IgD-negative memory B cell (primary cell): ENCODE measurements around the gene PLPPR4. TPM values are rescaled to one million over a fixed set of nuclear protein-coding genes. Genes with fewer than 3 reads are reported as not detected.
"Not testable (repeated sequence)": the region's sequence is repeated elsewhere in the genome, so short reads cannot be mapped to it uniquely, and the experiment has no call there.

Experiments used
- H3K27ac Mint-ChIP-seq, 3 donors: one replicate each; pipeline ENCODE4 v1.8.0; 2020 to 2022; ENCODE audit warnings: mild to moderate bottlenecking in 3 of 3, mixed read lengths in 3 of 3, moderate library complexity in 1 of 3
- H3K27me3 Mint-ChIP-seq: one replicate; pipeline ENCODE4 v1.8.0; 2021; ENCODE audit warnings: mixed read lengths
- H3K36me3 Mint-ChIP-seq: one replicate; pipeline ENCODE4 v1.8.0; 2020; ENCODE audit warnings: mild to moderate bottlenecking, mixed read lengths
- H3K4me1 Mint-ChIP-seq, 3 donors: one replicate each; pipeline ENCODE4 v1.8.0; 2020 to 2022; ENCODE audit warnings: mixed read lengths in 3 of 3, mild to moderate bottlenecking in 1 of 3
- H3K4me3 Mint-ChIP-seq, 4 donors: one replicate each; pipeline ENCODE4 v1.8.0; 2020 to 2022; ENCODE audit warnings: mild to moderate bottlenecking in 4 of 4, mixed read lengths in 4 of 4, moderate library complexity in 3 of 4
- H3K9me3 Mint-ChIP-seq, 3 donors: one replicate each; pipeline ENCODE4 v1.8.0; 2020 to 2021; ENCODE audit warnings: mixed read lengths in 3 of 3, mild to moderate bottlenecking in 1 of 3
- polyA plus RNA-seq: library from polyadenylated mRNA; unstranded; fragments of 300-500 nt; fragmentation: Illumina TruSeq; gene quantifications from one replicate; pipeline ENCODE4 v1.2.3, GENCODE V29; 2021

The PLPPR4 gene
- polyA plus RNA-seq, 1 donor from 2014 or later, result not detected

GRCh38 chr1:99247199-99247598, 17.1 kb upstream of the PLPPR4 start:
- Mint-ChIP-seq H3K27ac (no peak overlapping the region), H3K4me3 (no peak overlapping the region), H3K36me3 (no peaks in the 10 kb centered on the region), H3K27me3 (peaks cover 5% of the 10 kb centered on the region), H3K9me3 (peaks cover 0 to 4% (median 0%) of the 10 kb centered on the region in 3 donors), H3K4me1 (no peaks in the 10 kb centered on the region)

GRCh38 chr1:99250728-99251127, 13.6 kb upstream of the PLPPR4 start:
- no peaks in the 10 kb centered on the region for H3K4me1 Mint-ChIP-seq
- H3K27ac Mint-ChIP-seq, result no peak overlapping the region
- no peak overlapping the region for H3K4me3 Mint-ChIP-seq
- peaks cover 0 to 2% (median 0%) of the 10 kb centered on the region in 3 donors for H3K9me3 Mint-ChIP-seq
- H3K27me3 Mint-ChIP-seq, result peaks cover 5% of the 10 kb centered on the region
- no peaks in the 10 kb centered on the region for H3K36me3 Mint-ChIP-seq

GRCh38 chr1:99251308-99251707, 13.0 kb upstream of the PLPPR4 start:
- Mint-ChIP-seq H3K4me3 (no peak overlapping the region), H3K36me3 (no peaks in the 10 kb centered on the region), H3K9me3 (peaks cover 0 to 2% (median 0%) of the 10 kb centered on the region in 3 donors), H3K4me1 (no peaks in the 10 kb centered on the region), H3K27ac (no peak overlapping the region), H3K27me3 (peaks cover 5% of the 10 kb centered on the region)

- Mint-ChIP-seq H3K4me3 (no peak overlapping the region), H3K36me3 (no peaks in the 10 kb centered on the region), H3K4me1 (no peaks in the 10 kb centered on the region), H3K27ac (no peak overlapping the region), H3K9me3 (no peaks in the 10 kb centered on the region), H3K27me3 (peaks cover 5% of the 10 kb centered on the region)
Measured at GRCh38 chr1:99252630-99253029, 11.7 kb upstream of the PLPPR4 start.

- H3K4me3 Mint-ChIP-seq, H3K4me1 Mint-ChIP-seq: not testable (repeated sequence)
Measured at GRCh38 chr1:99260402-99260801, 3.9 kb upstream of the PLPPR4 start.

GRCh38 chr1:99265124-99265523, 832 bp downstream of the PLPPR4 start:
- Mint-ChIP-seq H3K4me1 (no peaks in the 10 kb centered on the region), H3K36me3 (peaks cover 4% of the 10 kb centered on the region), H3K9me3 (peaks cover 3% of the 10 kb centered on the region in 3 donors), H3K27me3 (peaks cover 19% of the 10 kb centered on the region), H3K4me3 (no peak overlapping the region), H3K27ac (no peak overlapping the region)

More at GRCh38 chr1:99260402-99260801, 3.9 kb upstream of the PLPPR4 start:
- H3K9me3 Mint-ChIP-seq, H3K36me3 Mint-ChIP-seq, H3K27ac Mint-ChIP-seq: not testable (repeated sequence)
- H3K27me3 Mint-ChIP-seq, result peaks cover 17% of the 10 kb centered on the region

- Mint-ChIP-seq H3K27me3 (peaks cover 19% of the 10 kb centered on the region), H3K9me3 (peaks cover 0 to 5% (median 3%) of the 10 kb centered on the region in 3 donors), H3K36me3 (peaks cover 4% of the 10 kb centered on the region), H3K27ac (no peak overlapping the region), H3K4me3 (no peak overlapping the region), H3K4me1 (no peaks in the 10 kb centered on the region)
Measured at GRCh38 chr1:99266726-99267125, 2.4 kb downstream of the PLPPR4 start.

GRCh38 chr1:99268021-99268420, 3.7 kb downstream of the PLPPR4 start:
- Mint-ChIP-seq H3K4me3 (no peak overlapping the region), H3K27ac (no peak overlapping the region), H3K4me1 (no peaks in the 10 kb centered on the region), H3K27me3 (peaks cover 15% of the 10 kb centered on the region), H3K36me3 (peaks cover 2% of the 10 kb centered on the region), H3K9me3 (peaks cover 0 to 5% (median 4%) of the 10 kb centered on the region in 3 donors)

GRCh38 chr1:99269321-99269720, 5.0 kb downstream of the PLPPR4 start:
- Mint-ChIP-seq H3K4me3 (no peak overlapping the region), H3K27me3 (peaks cover 7% of the 10 kb centered on the region), H3K9me3 (peaks cover 0 to 7% (median 5%) of the 10 kb centered on the region in 3 donors), H3K36me3 (peaks cover 2% of the 10 kb centered on the region), H3K4me1 (no peaks in the 10 kb centered on the region), H3K27ac (no peak overlapping the region)

GRCh38 chr1:99270646-99271045, 6.4 kb downstream of the PLPPR4 start:
- no peaks in the 10 kb centered on the region for H3K4me1 Mint-ChIP-seq
- peaks cover 0 to 7% (median 5%) of the 10 kb centered on the region in 3 donors for H3K9me3 Mint-ChIP-seq
- no peak overlapping the region for H3K4me3 Mint-ChIP-seq
- no peak overlapping the region for H3K27ac Mint-ChIP-seq
- no peaks in the 10 kb centered on the region for H3K27me3 Mint-ChIP-seq
- no peaks in the 10 kb centered on the region for H3K36me3 Mint-ChIP-seq

- Mint-ChIP-seq H3K27me3 (no peaks in the 10 kb centered on the region), H3K4me1 (no peaks in the 10 kb centered on the region), H3K27ac (no peak overlapping the region)
Measured at GRCh38 chr1:99271249-99271648, 7.0 kb downstream of the PLPPR4 start.

GRCh38 chr1:99277066-99277465, 12.8 kb downstream of the PLPPR4 start:
- no peaks in the 10 kb centered on the region for H3K27me3 Mint-ChIP-seq
- H3K4me1 Mint-ChIP-seq, result peaks cover 0 to under 1% (median 0%) of the 10 kb centered on the region in 3 donors
- H3K27ac Mint-ChIP-seq, result no peak overlapping the region
- no peaks in the 10 kb centered on the region for H3K36me3 Mint-ChIP-seq
- H3K4me3 Mint-ChIP-seq, result no peak overlapping the region
- peaks cover 0 to 4% (median 0%) of the 10 kb centered on the region in 3 donors for H3K9me3 Mint-ChIP-seq

More at GRCh38 chr1:99271249-99271648, 7.0 kb downstream of the PLPPR4 start:
- Mint-ChIP-seq H3K9me3 (peaks cover 0 to 7% (median 5%) of the 10 kb centered on the region in 3 donors), H3K36me3 (no peaks in the 10 kb centered on the region), H3K4me3 (no peak overlapping the region)

GRCh38 chr1:99279525-99279924, 15.2 kb downstream of the PLPPR4 start:
- Mint-ChIP-seq H3K27ac (no peak overlapping the region), H3K9me3 (no peaks in the 10 kb centered on the region), H3K4me1 (peaks cover 0 to 2% (median 0%) of the 10 kb centered on the region in 3 donors), H3K4me3 (no peak overlapping the region), H3K36me3 (no peaks in the 10 kb centered on the region), H3K27me3 (peaks cover 2% of the 10 kb centered on the region)

GRCh38 chr1:99281105-99281504, 16.8 kb downstream of the PLPPR4 start:
- Mint-ChIP-seq H3K4me1 (peaks cover 0 to 2% (median 0%) of the 10 kb centered on the region in 3 donors), H3K27ac (no peak overlapping the region), H3K36me3 (no peaks in the 10 kb centered on the region), H3K9me3 (no peaks in the 10 kb centered on the region), H3K4me3 (no peak overlapping the region), H3K27me3 (peaks cover 2% of the 10 kb centered on the region)

GRCh38 chr1:99282536-99282935, 18.2 kb downstream of the PLPPR4 start:
- Mint-ChIP-seq H3K4me1 (peaks cover 0 to 2% (median 0%) of the 10 kb centered on the region in 3 donors), H3K4me3 (no peak overlapping the region), H3K27ac (peak overlapping the region in 1 of 3 donors; percentile 33), H3K9me3 (peaks cover 2 to 6% (median 3%) of the 10 kb centered on the region in 3 donors), H3K36me3 (no peaks in the 10 kb centered on the region), H3K27me3 (peaks cover 3% of the 10 kb centered on the region)

- H3K36me3 Mint-ChIP-seq, H3K4me3 Mint-ChIP-seq, H3K27me3 Mint-ChIP-seq, H3K9me3 Mint-ChIP-seq, H3K27ac Mint-ChIP-seq, H3K4me1 Mint-ChIP-seq: not testable (repeated sequence)
Measured at GRCh38 chr1:99283521-99283920, 19.2 kb downstream of the PLPPR4 start.
